BLaER1 treated with 17β-estradiol and CSF1 and Interleukin-3, amounts not matched to agents 10 nM and 100 nM (cell line): ENCODE results near the gene NR4A2.

Experiments used
- H3K27ac ChIP-seq, 11 experiments: shearing (Covaris generic); formaldehyde crosslinking; 2 replicates each; pipeline ENCODE4 v1.8.1; 2022
- H3K27me3 ChIP-seq, 11 experiments: shearing (Covaris generic); formaldehyde crosslinking; 2 replicates each; pipeline ENCODE4 v1.8.1; 2022
- H3K36me3 ChIP-seq, 11 experiments: shearing (Covaris generic); formaldehyde crosslinking; 2 replicates each; pipeline ENCODE4 v1.8.1; 2022
- H3K4me1 ChIP-seq, 10 experiments: shearing (Covaris generic); formaldehyde crosslinking; 2 replicates each; pipeline ENCODE4 v1.8.1; 2022
- H3K4me2 ChIP-seq, 11 experiments: shearing (Covaris generic); formaldehyde crosslinking; 2 replicates each; pipeline ENCODE4 v1.8.1; 2022
- H3K4me3 ChIP-seq, 10 experiments: shearing (Covaris generic); formaldehyde crosslinking; 2 replicates each; pipeline ENCODE4 v1.8.1; 2022
- H3K9ac ChIP-seq, 11 experiments: shearing (Covaris generic); formaldehyde crosslinking; 2 replicates each; pipeline ENCODE4 v1.8.1; 2022
- H3K9me3 ChIP-seq, 11 experiments: shearing (Covaris generic); formaldehyde crosslinking; replicated peaks in 1 of 11; 2 replicates each; pipeline ENCODE4 v1.8.1; 2022
- H4K20me1 ChIP-seq, 11 experiments: shearing (Covaris generic); formaldehyde crosslinking; 2 replicates each; pipeline ENCODE4 v1.8.1; 2022
- Cebpa-rat ChIP-seq, 11 experiments: shearing (Covaris generic); IDR thresholded peaks; 2 replicates each; pipeline ENCODE4 v1.8.1; 2022

NR4A2 gene

DNA sequence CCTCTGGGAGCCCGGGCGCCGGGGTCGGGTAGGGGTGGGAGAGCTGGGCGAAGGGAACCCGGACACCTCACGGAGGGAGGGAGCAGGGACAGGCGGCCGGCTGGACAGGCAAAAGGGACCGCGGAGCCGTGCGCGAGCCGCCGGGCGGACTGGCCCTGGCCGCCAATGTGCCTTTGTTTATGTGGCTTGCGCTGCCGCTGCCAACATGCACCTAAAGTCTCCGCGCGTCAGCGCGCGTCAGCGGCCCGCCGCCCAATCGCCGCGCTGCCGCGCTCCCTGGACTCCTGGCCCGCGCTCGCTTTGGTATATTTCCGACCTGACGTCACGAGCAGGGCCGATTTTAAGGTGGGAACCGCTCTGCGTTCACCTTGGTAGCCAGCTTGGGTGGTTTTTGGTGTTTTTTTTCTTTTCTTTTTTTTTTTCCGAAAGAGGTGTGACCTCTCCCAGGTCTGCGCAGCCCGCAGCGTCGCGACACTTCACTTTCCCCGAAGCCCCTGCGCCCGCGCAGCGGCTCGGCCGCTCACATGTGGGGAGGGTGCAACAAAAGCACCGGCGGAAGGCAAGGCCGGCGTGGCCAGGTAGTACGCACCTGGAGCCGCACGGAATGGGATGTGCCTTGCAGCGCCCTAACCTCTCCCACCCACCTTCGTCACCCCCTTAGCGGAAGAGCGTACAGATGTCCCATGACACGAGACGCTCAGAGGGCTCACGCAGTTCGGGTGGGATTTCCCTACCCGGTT is at the start of gene NR4A2:
TSS of gene NR4A2 (minus strand) at position 188 of the 740 bp plus-strand sequence. CDS start 2,535 bp downstream, outside the sequence.
- Histone ChIP-seq H3K27me3 (peaks cover 37 to 62% (median 58%) of the 10 kb centered on the region in 11 experiments), H3K4me3 (peak within 1 kb of the TSS; percentile 68 to 94 (median 82)), H3K9ac (peak within 1 kb of the TSS; percentile 75 to 98 (median 83)), H3K4me1 (peaks cover 10 to 32% (median 27%) of the 10 kb centered on the region in 10 experiments; a peak in 19 of 20 replicates), H3K9me3 (peaks cover 19 to 32% (median 30%) of the 10 kb centered on the region in 11 experiments), H4K20me1 (peaks cover 0 to 13% (median 0%) of the 10 kb centered on the region in 11 experiments; a peak in 5 of 22 replicates), H3K36me3 (peaks cover 0 to 22% (median 0%) of the 10 kb centered on the region in 11 experiments; a peak in 3 of 22 replicates), H3K4me2 (peak within 1 kb of the TSS; percentile 90 to 100 (median 100)), H3K27ac (peak within 1 kb of the TSS; percentile 56 to 99 (median 84); a peak in 21 of 22 replicates)
- TF ChIP-seq Cebpa-rat (IDR thresholded peaks at IDR 0.05), result no peak

DNA sequence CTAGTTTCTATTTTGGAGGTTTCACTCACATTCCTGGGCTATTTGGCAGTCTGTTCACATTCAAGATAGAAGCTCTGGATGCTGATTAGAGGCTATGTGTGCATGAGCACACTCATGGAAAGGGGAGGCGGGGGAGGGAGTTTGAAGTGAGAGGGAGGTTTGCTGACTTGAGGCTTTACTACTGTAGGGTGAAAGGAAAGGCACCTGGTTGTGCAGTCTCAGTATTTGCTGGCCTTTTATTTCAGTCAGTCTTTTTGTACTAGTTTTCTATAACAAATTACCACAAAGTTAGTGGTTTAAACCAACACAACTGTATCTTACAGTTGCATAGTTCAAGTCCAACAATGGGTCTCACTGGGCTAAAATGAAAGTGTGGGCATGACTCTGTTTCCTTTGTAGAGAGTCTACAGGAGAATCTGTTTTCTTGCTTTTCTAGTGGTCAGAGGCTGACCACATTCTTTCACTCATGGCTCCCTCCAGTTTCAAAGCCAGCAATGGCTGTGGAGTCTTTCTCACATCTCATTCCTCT is 47.7 kb upstream of the NR4A2 start:
- Histone ChIP-seq H3K9me3 (peaks cover 0 to 12% (median 5%) of the 10 kb centered on the region in 11 experiments; a peak in 12 of 22 replicates), H3K4me2 (no peak overlapping the region), H3K27me3 (no peaks in the 10 kb centered on the region), H3K9ac (no peak overlapping the region), H3K27ac (no peak overlapping the region), H4K20me1 (no peaks in the 10 kb centered on the region), H3K4me3 (no peak overlapping the region), H3K4me1 (no peaks in the 10 kb centered on the region), H3K36me3 (no peaks in the 10 kb centered on the region)
- TF ChIP-seq Cebpa-rat (IDR thresholded peaks at IDR 0.05), result no peak

DNA sequence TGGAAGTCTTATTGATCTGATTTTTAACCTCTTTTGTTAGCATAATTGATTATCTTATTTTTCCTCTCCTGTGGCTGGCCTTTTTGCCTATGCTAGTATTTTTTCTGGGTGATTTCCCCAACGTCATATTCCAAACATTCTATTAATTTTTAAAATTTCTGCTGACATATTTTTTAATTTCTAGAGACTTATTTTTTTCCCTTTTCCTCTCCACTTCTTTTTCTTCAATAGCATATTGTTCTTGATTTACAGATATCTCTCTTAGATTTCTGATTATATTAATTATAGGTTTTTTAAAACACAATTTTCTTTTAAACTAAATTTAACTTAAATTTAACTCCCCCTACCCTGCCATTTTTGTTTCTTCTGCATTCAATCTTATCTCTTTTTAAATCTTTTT is 47.2 kb upstream of the NR4A2 start:
- no peak for TF ChIP-seq Cebpa-rat (IDR thresholded peaks at IDR 0.05)
- H3K27me3 ChIP-seq, result no peaks in the 10 kb centered on the region
- peaks cover 0 to 12% (median 5%) of the 10 kb centered on the region in 11 experiments; a peak in 12 of 22 replicates for H3K9me3 ChIP-seq
- no peak overlapping the region for H3K27ac ChIP-seq
- no peaks in the 10 kb centered on the region for H4K20me1 ChIP-seq
- no peak overlapping the region for H3K4me3 ChIP-seq
- no peak overlapping the region for H3K4me2 ChIP-seq
- no peaks in the 10 kb centered on the region for H3K36me3 ChIP-seq
- H3K4me1 ChIP-seq, result no peaks in the 10 kb centered on the region
- H3K9ac ChIP-seq, result no peak overlapping the region

DNA sequence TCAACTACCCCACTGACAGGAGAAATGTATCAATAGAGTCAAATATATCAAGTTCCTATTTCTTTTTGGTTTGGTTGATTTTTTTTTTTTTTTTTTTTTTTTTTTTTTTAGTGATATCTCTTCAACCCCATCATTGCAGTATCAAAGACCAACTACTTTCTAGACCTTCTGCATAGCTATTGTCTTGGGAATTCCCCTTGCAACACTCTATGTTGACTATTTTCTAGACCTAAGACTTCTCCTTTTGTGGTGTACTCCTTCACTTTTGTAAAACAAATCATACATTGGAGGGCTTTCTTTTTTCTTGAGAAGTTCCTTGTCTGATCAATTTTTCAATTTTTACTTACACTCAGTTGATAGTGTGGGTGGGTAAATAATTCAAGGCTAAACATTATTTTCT is 46.5 kb upstream of the NR4A2 start:
- no peak overlapping the region for H3K9ac ChIP-seq
- H3K27ac ChIP-seq, result no peak overlapping the region
- H3K4me1 ChIP-seq, result no peaks in the 10 kb centered on the region
- no peak for TF ChIP-seq Cebpa-rat (IDR thresholded peaks at IDR 0.05)
- H4K20me1 ChIP-seq, result no peaks in the 10 kb centered on the region
- no peaks in the 10 kb centered on the region for H3K27me3 ChIP-seq
- H3K36me3 ChIP-seq, result no peaks in the 10 kb centered on the region
- no peak overlapping the region for H3K4me3 ChIP-seq
- no peak overlapping the region for H3K4me2 ChIP-seq
- peaks cover 0 to 12% (median 6%) of the 10 kb centered on the region in 11 experiments; a peak in 12 of 22 replicates for H3K9me3 ChIP-seq

DNA sequence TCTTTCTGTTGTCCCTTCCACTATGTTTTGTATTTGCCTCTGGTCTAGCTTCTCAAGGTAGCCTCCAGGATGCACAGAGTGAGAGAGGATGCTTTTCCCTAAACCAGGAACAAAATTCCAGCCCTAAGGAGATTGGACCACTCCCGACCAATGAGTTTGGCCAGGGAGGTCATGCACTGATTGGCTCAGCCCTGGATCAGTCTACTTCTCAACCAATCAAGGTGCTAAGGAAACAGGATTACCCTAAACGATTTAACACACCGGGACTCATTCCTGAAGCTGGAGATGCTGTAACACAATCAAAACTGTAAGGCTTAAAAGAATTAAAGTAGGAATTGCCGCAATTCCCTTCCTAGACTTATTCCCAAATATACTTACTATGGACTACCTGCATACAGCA is 34.2 kb upstream of the NR4A2 start:
- no peaks in the 10 kb centered on the region for H4K20me1 ChIP-seq
- no peak overlapping the region for H3K9ac ChIP-seq
- no peaks in the 10 kb centered on the region for H3K36me3 ChIP-seq
- no peak overlapping the region for H3K4me2 ChIP-seq
- peaks cover 0 to 8% (median 6%) of the 10 kb centered on the region in 11 experiments; a peak in 5 of 22 replicates for H3K9me3 ChIP-seq
- H3K4me3 ChIP-seq, result no peak overlapping the region
- no peak overlapping the region for H3K27ac ChIP-seq
- H3K4me1 ChIP-seq, result no peaks in the 10 kb centered on the region
- H3K27me3 ChIP-seq, result no peaks in the 10 kb centered on the region
- no peak for TF ChIP-seq Cebpa-rat (IDR thresholded peaks at IDR 0.05)

DNA sequence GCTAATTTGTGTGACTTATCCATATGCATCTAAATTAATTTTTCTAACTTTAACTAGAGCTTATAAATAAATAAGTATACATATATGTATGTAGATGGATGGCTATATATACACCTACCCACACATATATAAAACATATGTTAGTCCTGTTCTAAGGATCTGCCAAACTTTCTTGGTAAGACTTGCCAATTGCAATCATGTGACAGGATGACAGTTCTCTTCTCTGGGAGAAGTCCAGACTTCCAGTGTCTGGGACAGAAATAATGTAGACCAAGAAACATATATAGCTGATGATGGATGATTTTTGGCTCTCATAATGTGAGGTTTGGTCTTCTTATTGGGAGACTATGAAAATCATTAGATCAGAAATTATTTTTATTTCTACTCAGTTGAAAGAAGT is 30.6 kb upstream of the NR4A2 start:
- no peak for TF ChIP-seq Cebpa-rat (IDR thresholded peaks at IDR 0.05)

DNA sequence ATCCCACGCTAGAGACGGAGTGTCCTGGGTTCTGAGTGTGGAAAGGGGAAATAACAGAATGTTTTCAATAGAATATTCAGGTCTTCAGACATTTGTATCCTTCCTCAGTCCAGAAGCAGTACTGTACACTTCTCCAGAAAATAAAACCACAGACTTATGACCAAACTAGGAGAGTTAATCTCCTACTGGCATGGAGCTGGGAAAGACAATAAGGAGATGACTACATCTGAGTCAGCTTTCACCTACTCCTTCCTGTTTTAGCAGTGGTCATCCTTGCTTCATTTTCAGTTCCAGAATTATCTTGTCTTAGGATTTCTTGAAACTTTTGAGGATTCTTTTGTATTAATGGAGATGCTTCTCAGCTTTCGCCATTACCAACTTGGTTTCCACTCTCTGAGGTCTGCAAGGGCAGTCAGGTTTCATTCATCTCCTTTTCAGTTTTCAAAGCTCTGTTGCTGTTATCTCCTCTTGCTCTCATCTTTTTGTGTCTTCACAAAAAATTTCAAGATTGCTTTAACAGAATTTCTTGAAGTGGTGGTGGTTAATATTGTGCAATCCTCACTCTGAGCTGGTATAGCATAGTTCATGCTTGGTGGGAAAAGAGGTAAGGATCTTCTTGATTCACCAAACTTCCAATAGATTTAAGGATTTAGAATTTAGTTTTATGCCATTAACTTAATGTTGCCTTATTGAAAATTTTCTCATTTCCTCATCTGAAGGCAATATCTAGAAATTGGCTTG is 23.7 kb upstream of the NR4A2 start:
- H3K4me1 ChIP-seq, result peaks cover 0 to 24% (median 4%) of the 10 kb centered on the region in 10 experiments; a peak in 8 of 20 replicates
- H4K20me1 ChIP-seq, result no peaks in the 10 kb centered on the region
- H3K4me2 ChIP-seq, result peak overlapping the region in 5 of 11 experiments; percentile 8 to 71 (median 47); a peak in 8 of 22 replicates
- H3K27me3 ChIP-seq, result no peaks in the 10 kb centered on the region
- no peak overlapping the region for H3K4me3 ChIP-seq
- H3K27ac ChIP-seq, result no peak overlapping the region
- H3K9me3 ChIP-seq, result no peaks in the 10 kb centered on the region
- peak in 6 of 11 experiments; percentile 14 to 64 (median 28); a peak in 3 of 22 replicates for TF ChIP-seq Cebpa-rat (IDR thresholded peaks at IDR 0.05)
- no peaks in the 10 kb centered on the region for H3K36me3 ChIP-seq
- H3K9ac ChIP-seq, result no peak overlapping the region

More for the DNA sequence above, 30.6 kb upstream of the NR4A2 start:
- Histone ChIP-seq H3K4me1 (no peaks in the 10 kb centered on the region), H3K9ac (no peak overlapping the region), H3K36me3 (no peaks in the 10 kb centered on the region), H3K4me2 (no peak overlapping the region), H3K27ac (no peak overlapping the region), H3K9me3 (peaks cover 0 to 8% (median 6%) of the 10 kb centered on the region in 11 experiments; a peak in 5 of 22 replicates), H4K20me1 (no peaks in the 10 kb centered on the region), H3K4me3 (no peak overlapping the region), H3K27me3 (no peaks in the 10 kb centered on the region)

DNA sequence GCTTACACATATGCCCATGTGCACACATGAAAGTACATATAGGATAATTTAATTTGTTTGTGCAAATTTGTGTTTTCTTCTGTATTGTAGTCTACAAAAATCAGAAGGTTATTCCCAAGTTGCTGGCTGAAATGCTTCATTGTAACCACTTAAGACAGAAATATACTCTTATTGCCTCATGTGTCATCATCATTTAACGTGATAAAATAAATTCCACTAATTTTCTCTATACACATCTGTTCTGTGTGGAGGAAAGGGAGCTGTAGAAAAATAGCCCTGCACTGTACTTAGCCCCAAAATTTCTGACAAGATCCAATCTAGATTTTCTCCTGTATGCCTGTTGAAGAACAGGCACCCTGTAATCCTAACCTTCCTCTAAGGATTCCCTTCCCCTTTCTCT is 20.4 kb upstream of the NR4A2 start:
- no peaks in the 10 kb centered on the region for H3K27me3 ChIP-seq
- no peak overlapping the region for H3K27ac ChIP-seq
- H3K9ac ChIP-seq, result no peak overlapping the region
- H3K4me1 ChIP-seq, result peaks cover 0 to 24% (median 7%) of the 10 kb centered on the region in 10 experiments; a peak in 10 of 20 replicates
- TF ChIP-seq Cebpa-rat (IDR thresholded peaks at IDR 0.05), result no peak
- H4K20me1 ChIP-seq, result no peaks in the 10 kb centered on the region
- no peaks in the 10 kb centered on the region for H3K36me3 ChIP-seq
- no peak overlapping the region for H3K4me2 ChIP-seq
- H3K9me3 ChIP-seq, result no peaks in the 10 kb centered on the region
- no peak overlapping the region for H3K4me3 ChIP-seq
